BLaER1 (cell line): ENCODE data around the gene ACOX3.

Experiments
- H3K27ac ChIP-seq: shearing (Covaris generic); formaldehyde crosslinking; 2 replicates; pipeline ENCODE4 v1.8.1; 2022
- H3K27me3 ChIP-seq: shearing (Covaris generic); formaldehyde crosslinking; 2 replicates; pipeline ENCODE4 v1.8.1; 2022
- H3K36me3 ChIP-seq: shearing (Covaris generic); formaldehyde crosslinking; 2 replicates; pipeline ENCODE4 v1.8.1; 2022
- H3K4me1 ChIP-seq: shearing (Covaris generic); formaldehyde crosslinking; 2 replicates; pipeline ENCODE4 v1.8.1; 2022
- H3K4me2 ChIP-seq: shearing (Covaris generic); formaldehyde crosslinking; 2 replicates; pipeline ENCODE4 v1.8.1; 2022
- H3K4me3 ChIP-seq: shearing (Covaris generic); formaldehyde crosslinking; 2 replicates; pipeline ENCODE4 v1.8.1; 2022
- H3K9ac ChIP-seq: shearing (Covaris generic); formaldehyde crosslinking; 2 replicates; pipeline ENCODE4 v1.8.1; 2022
- H3K9me3 ChIP-seq: shearing (Covaris generic); formaldehyde crosslinking; 2 replicates; pipeline ENCODE4 v1.8.1; 2022
- H4K20me1 ChIP-seq: shearing (Covaris generic); formaldehyde crosslinking; 2 replicates; pipeline ENCODE4 v1.8.1; 2022
- Cebpa-rat ChIP-seq: shearing (Covaris generic); IDR thresholded peaks from 2 replicates; pipeline ENCODE4 v1.8.1; 2022

The ACOX3 gene

GRCh38 chr4:8385611-8386010 lies 54.9 kb downstream of the ACOX3 start:
- peak overlapping the region; percentile 62 for H3K4me3 ChIP-seq
- H4K20me1 ChIP-seq = no peaks in the 10 kb centered on the region
- peaks cover 22% of the 10 kb centered on the region for H3K36me3 ChIP-seq
- H3K9ac ChIP-seq = peak overlapping the region; percentile 76
- H3K27me3 ChIP-seq = no peaks in the 10 kb centered on the region
- TF ChIP-seq Cebpa-rat = no peak
- no peaks in the 10 kb centered on the region for H3K9me3 ChIP-seq
- peaks cover 97% of the 10 kb centered on the region for H3K4me1 ChIP-seq
- H3K4me2 ChIP-seq = peak overlapping the region; percentile 91
- H3K27ac ChIP-seq = peak overlapping the region; percentile 90

- Histone ChIP-seq H3K27me3 (no peaks in the 10 kb centered on the region), H4K20me1 (no peaks in the 10 kb centered on the region), H3K27ac (peak overlapping the region; percentile 90), H3K4me2 (peak overlapping the region; percentile 91), H3K4me3 (peak overlapping the region; percentile 62), H3K9ac (peak overlapping the region; percentile 76), H3K4me1 (peaks cover 97% of the 10 kb centered on the region), H3K9me3 (no peaks in the 10 kb centered on the region), H3K36me3 (peaks cover 27% of the 10 kb centered on the region)
- TF ChIP-seq Cebpa-rat = no peak
These were observed 55.4 kb downstream of the ACOX3 start for GRCh38 chr4:8385106-8385505.

- no peaks in the 10 kb centered on the region for H4K20me1 ChIP-seq
- no peak for TF ChIP-seq Cebpa-rat
- no peaks in the 10 kb centered on the region for H3K27me3 ChIP-seq
- H3K27ac ChIP-seq = peak overlapping the region; percentile 90
- H3K9me3 ChIP-seq = no peaks in the 10 kb centered on the region
- peaks cover 97% of the 10 kb centered on the region for H3K4me1 ChIP-seq
- H3K4me3 ChIP-seq = peak overlapping the region; percentile 62
- H3K9ac ChIP-seq = peak overlapping the region; percentile 76
- peak overlapping the region; percentile 91 for H3K4me2 ChIP-seq
- H3K36me3 ChIP-seq = peaks cover 33% of the 10 kb centered on the region
These were observed 56.0 kb downstream of the ACOX3 start for GRCh38 chr4:8384397-8385060.

- H3K9me3 ChIP-seq = no peaks in the 10 kb centered on the region
- peaks cover 42% of the 10 kb centered on the region for H3K36me3 ChIP-seq
- H3K27ac ChIP-seq = peak overlapping the region; percentile 90
- TF ChIP-seq Cebpa-rat = no peak
- H4K20me1 ChIP-seq = no peaks in the 10 kb centered on the region
- peak overlapping the region; percentile 62 for H3K4me3 ChIP-seq
- H3K4me1 ChIP-seq = peaks cover 97% of the 10 kb centered on the region
- no peaks in the 10 kb centered on the region for H3K27me3 ChIP-seq
- peak overlapping the region; percentile 91 for H3K4me2 ChIP-seq
- peak overlapping the region; percentile 76 for H3K9ac ChIP-seq
These were observed 56.9 kb downstream of the ACOX3 start for GRCh38 chr4:8383451-8384160.

GRCh38 chr4:8383016-8383415 lies 57.5 kb downstream of the ACOX3 start:
- H3K36me3 ChIP-seq = peaks cover 44% of the 10 kb centered on the region
- peak overlapping the region; percentile 90 for H3K27ac ChIP-seq
- H3K4me2 ChIP-seq = peak overlapping the region; percentile 91
- H3K4me1 ChIP-seq = peaks cover 97% of the 10 kb centered on the region
- H3K4me3 ChIP-seq = peak overlapping the region; percentile 62
- peak overlapping the region; percentile 76 for H3K9ac ChIP-seq
- H4K20me1 ChIP-seq = no peaks in the 10 kb centered on the region
- H3K27me3 ChIP-seq = no peaks in the 10 kb centered on the region
- TF ChIP-seq Cebpa-rat = no peak
- no peaks in the 10 kb centered on the region for H3K9me3 ChIP-seq

- Histone ChIP-seq H3K36me3 (peaks cover 47% of the 10 kb centered on the region), H3K27me3 (no peaks in the 10 kb centered on the region), H3K9ac (peak overlapping the region; percentile 82), H3K4me3 (peak overlapping the region; percentile 51), H3K4me1 (peaks cover 97% of the 10 kb centered on the region), H3K27ac (peak overlapping the region; percentile 97), H4K20me1 (no peaks in the 10 kb centered on the region), H3K9me3 (no peaks in the 10 kb centered on the region), H3K4me2 (peak overlapping the region; percentile 99)
- no peak for TF ChIP-seq Cebpa-rat
These were observed 58.5 kb downstream of the ACOX3 start for GRCh38 chr4:8381814-8382581.

- no peaks in the 10 kb centered on the region for H4K20me1 ChIP-seq
- peaks cover 54% of the 10 kb centered on the region for H3K36me3 ChIP-seq
- peak overlapping the region; percentile 97 for H3K27ac ChIP-seq
- H3K4me2 ChIP-seq = peak overlapping the region; percentile 99
- H3K9ac ChIP-seq = peak overlapping the region; percentile 82
- TF ChIP-seq Cebpa-rat = no peak
- H3K4me1 ChIP-seq = peaks cover 97% of the 10 kb centered on the region
- peak overlapping the region; percentile 51; the same call in 1 of the 2 replicates for H3K4me3 ChIP-seq
- H3K9me3 ChIP-seq = no peaks in the 10 kb centered on the region
- no peaks in the 10 kb centered on the region for H3K27me3 ChIP-seq
These were observed 59.8 kb downstream of the ACOX3 start for GRCh38 chr4:8380511-8381415.

- Histone ChIP-seq H3K36me3 (peaks cover 58% of the 10 kb centered on the region), H3K4me2 (peak overlapping the region; percentile 99), H4K20me1 (no peaks in the 10 kb centered on the region), H3K27ac (peak overlapping the region; percentile 97), H3K4me3 (no peak overlapping the region), H3K9ac (peak overlapping the region; percentile 48), H3K9me3 (no peaks in the 10 kb centered on the region), H3K27me3 (no peaks in the 10 kb centered on the region), H3K4me1 (peaks cover 97% of the 10 kb centered on the region)
- no peak for TF ChIP-seq Cebpa-rat
These were observed 60.8 kb downstream of the ACOX3 start for GRCh38 chr4:8379771-8380170.

GRCh38 chr4:8379281-8379680 lies 61.2 kb downstream of the ACOX3 start:
- peaks cover 97% of the 10 kb centered on the region for H3K4me1 ChIP-seq
- no peaks in the 10 kb centered on the region for H4K20me1 ChIP-seq
- no peak for TF ChIP-seq Cebpa-rat
- H3K4me2 ChIP-seq = peak overlapping the region; percentile 99
- H3K27me3 ChIP-seq = no peaks in the 10 kb centered on the region
- H3K9me3 ChIP-seq = no peaks in the 10 kb centered on the region
- no peak overlapping the region for H3K4me3 ChIP-seq
- H3K36me3 ChIP-seq = peaks cover 63% of the 10 kb centered on the region
- peak overlapping the region; percentile 48 for H3K9ac ChIP-seq
- H3K27ac ChIP-seq = peak overlapping the region; percentile 97
